ENCODE data around the gene RHBDF2. TPM values are rescaled to one million over a fixed set of nuclear protein-coding genes. Genes with fewer than 3 reads are reported as not detected.
"Not testable (repeated sequence)": the region's sequence is repeated elsewhere in the genome, so short reads cannot be mapped to it uniquely, and the experiment has no call there.

Gene RHBDF2
- total RNA-seq, 4 donors from 2014 or later, result 27.0 to 38.5 (median 33.7) TPM

- DNase-seq, result no peak
- peak overlapping the region in 3 of 4 donors; percentile 2 to 45 (median 4) for H3K4me3 ChIP-seq
These were observed 26.9 kb upstream of the RHBDF2 start for GRCh38 chr17:76528156-76528527.

GRCh38 chr17:76527430-76528111, 26.3 kb upstream of the RHBDF2 start:
- Histone ChIP-seq H3K4me3 (peak overlapping the region in 2 of 4 donors; percentile 4 to 45), H3K27me3 (peaks cover 0 to 4% (median 0%) of the 10 kb centered on the region in 4 donors), H3K4me1 (peaks cover 59 to 86% (median 68%) of the 10 kb centered on the region in 3 donors), H3K36me3 (no peaks in the 10 kb centered on the region), H3K9me3 (no peaks in the 10 kb centered on the region), H3K27ac (peak overlapping the region; percentile 68 to 96 (median 88))
- intact Hi-C loops (cut with DNase I), result loop anchor here (10.0 kb wide), 1 partner anchor 157 kb away; no protein-coding TSS in a partner anchor
- DNase-seq, result peak; percentile 63
- WGBS, 2 donors, result 33 to 41% methylated on average over 16 to 18 of the region's 26 CpGs
- TF ChIP-seq POLR2A (IDR thresholded peaks at IDR 0.05) (peak in 1 of 4 donors; percentile 39), CTCF (IDR thresholded peaks at IDR 0.05) (peak in 2 of 6 experiments; percentile 9 to 26)

More at GRCh38 chr17:76528156-76528527, 26.9 kb upstream of the RHBDF2 start:
- no peaks in the 10 kb centered on the region for H3K27me3 ChIP-seq
- 65 to 66% methylated on average over 8 to 12 of the region's 15 CpGs for WGBS, 2 donors
- intact Hi-C loops (cut with DNase I), result loop anchor here (10.0 kb wide), 1 partner anchor 157 kb away; no protein-coding TSS in a partner anchor
- no peaks in the 10 kb centered on the region for H3K36me3 ChIP-seq
- no peaks in the 10 kb centered on the region for H3K9me3 ChIP-seq
- TF ChIP-seq CTCF (IDR thresholded peaks at IDR 0.05) (no peak), POLR2A (IDR thresholded peaks at IDR 0.05) (no peak)
- H3K27ac ChIP-seq, result peak overlapping the region; percentile 68 to 96 (median 88)
- H3K4me1 ChIP-seq, result peaks cover 56 to 81% (median 65%) of the 10 kb centered on the region in 3 donors

- intact Hi-C loops (cut with DNase I), result loop anchor here (10.0 kb wide), 1 partner anchor 158 kb away; no protein-coding TSS in a partner anchor
- Histone ChIP-seq H3K27ac (peak overlapping the region; percentile 68 to 96 (median 88)), H3K4me1 (peaks cover 59 to 83% (median 64%) of the 10 kb centered on the region in 3 donors), H3K4me3 (peak overlapping the region in 1 of 4 donors; percentile 45)
- WGBS, 2 donors, result 38 to 41% methylated on average over 4 to 5 of the region's 9 CpGs
- H3K27me3 ChIP-seq, H3K9me3 ChIP-seq, DNase-seq, H3K36me3 ChIP-seq: not testable (repeated sequence)
These were observed 25.8 kb upstream of the RHBDF2 start for GRCh38 chr17:76527016-76527415.

- H3K27ac ChIP-seq, result peak overlapping the region in 3 of 4 donors; percentile 55 to 66 (median 63)
- H3K27me3 ChIP-seq, result peaks cover 0 to 16% (median 0%) of the 10 kb centered on the region in 4 donors
- H3K36me3 ChIP-seq, H3K4me3 ChIP-seq, H3K9me3 ChIP-seq, DNase-seq: not testable (repeated sequence)
- WGBS, 2 donors, result 75 to 90% methylated on average over 5 to 7 of the region's 8 CpGs
- intact Hi-C loops (cut with DNase I), result loop anchor here (10.0 kb wide), 1 partner anchor 159 kb away; no protein-coding TSS in a partner anchor
- H3K4me1 ChIP-seq, result peaks cover 50 to 67% (median 51%) of the 10 kb centered on the region in 3 donors
These were observed 24.2 kb upstream of the RHBDF2 start for GRCh38 chr17:76525513-76525833.

GRCh38 chr17:76524598-76525512, 23.6 kb upstream of the RHBDF2 start:
- TF ChIP-seq CTCF (IDR thresholded peaks at IDR 0.05) (no peak), POLR2A (IDR thresholded peaks at IDR 0.05) (no peak)
- H3K4me1 ChIP-seq, result peaks cover 44 to 61% (median 45%) of the 10 kb centered on the region in 3 donors
- H3K4me3 ChIP-seq, result no peak overlapping the region
- WGBS, 2 donors, result 39 to 44% methylated on average over 9 to 16 of the region's 25 CpGs
- H3K9me3 ChIP-seq, result no peaks in the 10 kb centered on the region
- no peak for DNase-seq
- intact Hi-C loops (cut with DNase I), result loop anchor here (5.0 to 10.0 kb wide), 2 partner anchors 97 to 160 kb away; no protein-coding TSS in a partner anchor
- peak overlapping the region in 3 of 4 donors; percentile 55 to 66 (median 63) for H3K27ac ChIP-seq
- H3K27me3 ChIP-seq, result peaks cover 0 to 16% (median 0%) of the 10 kb centered on the region in 4 donors
- no peaks in the 10 kb centered on the region for H3K36me3 ChIP-seq
